Activated CD8-positive, alpha-beta memory T cell treated with anti-CD3 and anti-CD28 coated beads, Interleukin-2, amount 10 ng/mL, durations not matched to agents 7 days and 5 days (primary cell): ENCODE measurements around the gene FKBP3. TPM values are rescaled to one million over a fixed set of nuclear protein-coding genes. Genes with fewer than 3 reads are reported as not detected.

Experiments
- ATAC-seq: fragments of 150-1000 bp; cut with Tn5 transposase; one replicate; pipeline ENCODE4 v1.10.0; 2021; ENCODE audit warnings: moderate library complexity
- CTCF ChIA-PET: fragments of 350-600 bp; sonication (Branson Sonifier 250); formaldehyde crosslinking; loops from one replicate; lab custom pipeline; 2021; ENCODE audit warnings: antibody characterized with exemption; lab: Charles Lee
- DNase-seq: peaks from one replicate; pipeline ENCODE4 v3.0.0-alpha.2; 2020
- H3K27ac Mint-ChIP-seq: one replicate; pipeline ENCODE4 v1.8.0; 2021; ENCODE audit warnings: mild to moderate bottlenecking, mixed read lengths
- H3K27me3 Mint-ChIP-seq: one replicate; pipeline ENCODE4 v1.8.0; 2021; ENCODE audit warnings: mixed read lengths
- H3K36me3 Mint-ChIP-seq: one replicate; pipeline ENCODE4 v1.8.0; 2021; ENCODE audit warnings: mild to moderate bottlenecking, mixed read lengths
- H3K4me1 Mint-ChIP-seq: one replicate; pipeline ENCODE4 v1.8.0; 2021; ENCODE audit warnings: mixed read lengths
- H3K4me3 Mint-ChIP-seq: one replicate; pipeline ENCODE4 v1.8.0; 2021; ENCODE audit warnings: mild to moderate bottlenecking, moderate library complexity, mixed read lengths
- H3K9me3 Mint-ChIP-seq: one replicate; pipeline ENCODE4 v1.8.0; 2022; ENCODE audit warnings: low read depth, mixed read lengths
- total RNA-seq, 2 experiments: library from RNA; stranded (reverse); gene quantifications; one replicate each; pipeline ENCODE4 v1.2.3, GENCODE V29; 2021

FKBP3 gene
- total RNA-seq, 2 experiments from 2014 or later: 65.2 to 72.6 TPM

- Mint-ChIP-seq H3K4me3 (peak within 1 kb of the TSS; percentile 95), H3K9me3 (no peaks in the 10 kb centered on the region), H3K4me1 (peaks cover 41% of the 10 kb centered on the region), H3K36me3 (peaks cover 2% of the 10 kb centered on the region), H3K27ac (peak within 1 kb of the TSS; percentile 100), H3K27me3 (no peaks in the 10 kb centered on the region)
- DNase-seq (peak; percentile 93), ATAC-seq (peak; percentile 58)
- CTCF ChIA-PET: interaction anchor here (1.0 to 1.9 kb wide), 3 partner anchors 117 to 174 kb away, joined by 3 to 7 read pairs (median 6); partner anchors contain the start of genes KLHL28, MIS18BP1 and TOGARAM1
Measured at GRCh38 chr14:45135659-45136395, 1.5 kb upstream of the FKBP3 start, which contains the start of gene FANCM. Gene FANCM (plus strand): TSS chr14:45135930. CDS start chr14:45136032, 102 bp downstream.

GRCh38 chr14:45135156-45135555, 875 bp upstream of the FKBP3 start:
- DNase-seq (no peak), ATAC-seq (no peak)
- Mint-ChIP-seq H3K4me3 (peak overlapping the region; percentile 95), H3K27ac (peak overlapping the region; percentile 100), H3K27me3 (no peaks in the 10 kb centered on the region), H3K9me3 (no peaks in the 10 kb centered on the region), H3K4me1 (peaks cover 36% of the 10 kb centered on the region), H3K36me3 (peaks cover 2% of the 10 kb centered on the region)
- CTCF ChIA-PET: interaction anchor here (1.0 to 2.0 kb wide), 5 partner anchors 18 to 173 kb away, joined by 3 to 6 read pairs (median 4); partner anchors contain the start of genes KLHL28, MIS18BP1 and TOGARAM1

- H3K27ac Mint-ChIP-seq: peak overlapping the region; percentile 100
- H3K36me3 Mint-ChIP-seq: peaks cover 4% of the 10 kb centered on the region
- H3K4me1 Mint-ChIP-seq: peaks cover 30% of the 10 kb centered on the region
- no peak for ATAC-seq
- CTCF ChIA-PET: interaction anchor here (1.0 to 2.0 kb wide), 3 partner anchors 12 to 18 kb away, joined by 4 read pairs; no protein-coding TSS in a partner anchor
- no peaks in the 10 kb centered on the region for H3K27me3 Mint-ChIP-seq
- H3K9me3 Mint-ChIP-seq: no peaks in the 10 kb centered on the region
- DNase-seq: no peak
- H3K4me3 Mint-ChIP-seq: peak overlapping the region; percentile 95
Measured at GRCh38 chr14:45133683-45134050, 614 bp downstream of the FKBP3 start.

GRCh38 chr14:45128963-45129629, 5.2 kb downstream of the FKBP3 start:
- Mint-ChIP-seq H3K27ac (no peak overlapping the region), H3K9me3 (no peaks in the 10 kb centered on the region), H3K4me1 (peaks cover 21% of the 10 kb centered on the region), H3K27me3 (no peaks in the 10 kb centered on the region), H3K4me3 (no peak overlapping the region), H3K36me3 (peaks cover 19% of the 10 kb centered on the region)
- CTCF ChIA-PET: interaction anchor here (1.0 kb wide), 1 partner anchor 124 kb away, joined by 3 read pairs; the partner anchor contains the start of gene MIS18BP1
- DNase-seq (no peak), ATAC-seq (no peak)

GRCh38 chr14:45125754-45126153, 8.5 kb downstream of the FKBP3 start:
- H3K27ac Mint-ChIP-seq: no peak overlapping the region
- no peak overlapping the region for H3K4me3 Mint-ChIP-seq
- ATAC-seq: no peak
- no peaks in the 10 kb centered on the region for H3K27me3 Mint-ChIP-seq
- CTCF ChIA-PET: interaction anchor here (1.2 kb wide), 1 partner anchor 9 kb away, joined by 3 read pairs; no protein-coding TSS in a partner anchor
- no peak for DNase-seq
- peaks cover 36% of the 10 kb centered on the region for H3K36me3 Mint-ChIP-seq
- H3K9me3 Mint-ChIP-seq: no peaks in the 10 kb centered on the region
- peaks cover 9% of the 10 kb centered on the region for H3K4me1 Mint-ChIP-seq

GRCh38 chr14:45123271-45123670, 11.0 kb downstream of the FKBP3 start:
- Mint-ChIP-seq H3K4me1 (peaks cover 7% of the 10 kb centered on the region), H3K4me3 (no peak overlapping the region), H3K27me3 (no peaks in the 10 kb centered on the region), H3K9me3 (no peaks in the 10 kb centered on the region), H3K36me3 (peaks cover 49% of the 10 kb centered on the region), H3K27ac (no peak overlapping the region)
- ATAC-seq (no peak), DNase-seq (no peak)
- CTCF ChIA-PET: interaction anchor here (1.3 kb wide), 1 partner anchor 9 kb away, joined by 3 read pairs; no protein-coding TSS in a partner anchor

GRCh38 chr14:45120096-45120495, 14.2 kb downstream of the FKBP3 start:
- no peak for DNase-seq
- Mint-ChIP-seq H3K36me3 (peaks cover 54% of the 10 kb centered on the region), H3K27me3 (no peaks in the 10 kb centered on the region), H3K4me3 (no peak overlapping the region), H3K4me1 (peaks cover 3% of the 10 kb centered on the region), H3K9me3 (no peaks in the 10 kb centered on the region), H3K27ac (no peak overlapping the region)
- CTCF ChIA-PET: no interaction called here
- ATAC-seq: no peak

- CTCF ChIA-PET: no interaction called here
Measured at GRCh38 chr14:45118594-45118993, 15.7 kb downstream of the FKBP3 start.

GRCh38 chr14:45114327-45114726, 20.0 kb downstream of the FKBP3 start:
- Mint-ChIP-seq H3K4me3 (no peak overlapping the region), H3K4me1 (peaks cover 10% of the 10 kb centered on the region), H3K27me3 (no peaks in the 10 kb centered on the region), H3K36me3 (peaks cover 51% of the 10 kb centered on the region), H3K9me3 (no peaks in the 10 kb centered on the region), H3K27ac (peak overlapping the region; percentile 69)
- CTCF ChIA-PET: interaction anchor here (0.7 kb wide), 1 partner anchor 10 kb away, joined by 3 read pairs; no protein-coding TSS in a partner anchor
- DNase-seq: no peak
- ATAC-seq: no peak

More at GRCh38 chr14:45118594-45118993, 15.7 kb downstream of the FKBP3 start:
- Mint-ChIP-seq H3K4me1 (peaks cover 7% of the 10 kb centered on the region), H3K27ac (no peak overlapping the region), H3K36me3 (peaks cover 53% of the 10 kb centered on the region), H3K4me3 (no peak overlapping the region), H3K27me3 (no peaks in the 10 kb centered on the region), H3K9me3 (no peaks in the 10 kb centered on the region)
- ATAC-seq (no peak), DNase-seq (no peak)

GRCh38 chr14:45112896-45113781, 21.1 kb downstream of the FKBP3 start:
- Mint-ChIP-seq H3K27ac (peak overlapping the region; percentile 53), H3K27me3 (no peaks in the 10 kb centered on the region), H3K4me1 (peaks cover 10% of the 10 kb centered on the region), H3K4me3 (no peak overlapping the region), H3K9me3 (no peaks in the 10 kb centered on the region), H3K36me3 (peaks cover 51% of the 10 kb centered on the region)
- no peak for DNase-seq
- CTCF ChIA-PET: interaction anchor here (1.0 kb wide), 1 partner anchor 15 kb away, joined by 3 read pairs; no protein-coding TSS in a partner anchor
- ATAC-seq: peak; percentile 42

GRCh38 chr14:45104561-45104960, 29.7 kb downstream of the FKBP3 start:
- Mint-ChIP-seq H3K27ac (no peak overlapping the region), H3K36me3 (peaks cover 58% of the 10 kb centered on the region), H3K27me3 (no peaks in the 10 kb centered on the region), H3K9me3 (no peaks in the 10 kb centered on the region), H3K4me3 (no peak overlapping the region), H3K4me1 (no peaks in the 10 kb centered on the region)
- ATAC-seq (no peak), DNase-seq (no peak)
- CTCF ChIA-PET: interaction anchor here (1.4 kb wide), 1 partner anchor 8 kb away, joined by 3 read pairs; no protein-coding TSS in a partner anchor

- CTCF ChIA-PET: no interaction called here
Measured at GRCh38 chr14:45103806-45104205, 30.5 kb downstream of the FKBP3 start.

More at GRCh38 chr14:45103806-45104205, 30.5 kb downstream of the FKBP3 start:
- ATAC-seq: no peak
- Mint-ChIP-seq H3K27ac (no peak overlapping the region), H3K27me3 (no peaks in the 10 kb centered on the region), H3K4me1 (no peaks in the 10 kb centered on the region), H3K36me3 (peaks cover 57% of the 10 kb centered on the region), H3K4me3 (no peak overlapping the region), H3K9me3 (no peaks in the 10 kb centered on the region)
- DNase-seq: no peak
